Colon (tissue), 2 donors: Measurements from ENCODE around the gene ZC2HC1C.
"Not testable (repeated sequence)": the region's sequence is repeated elsewhere in the genome, so short reads cannot be mapped to it uniquely, and the experiment has no call there.

Source experiments
- FAIRE-seq: peaks from 2 replicates; lab custom pipeline; 2012; peaks lifted over from hg19 to GRCh38; lab: Jason Lieb, UNC
- donor health status: control.
- donor health status: control.

Gene ZC2HC1C

GRCh38 chr14:75095690-75096089 is 26.2 kb downstream of the ZC2HC1C start:
- no peak for FAIRE-seq

GRCh38 chr14:75096959-75097358 is 27.5 kb downstream of the ZC2HC1C start:
- FAIRE-seq, result no peak

- FAIRE-seq, result no peak
Observed at GRCh38 chr14:75098212-75098611, 28.8 kb downstream of the ZC2HC1C start.

- no peak for FAIRE-seq
Observed at GRCh38 chr14:75098682-75099081, 29.2 kb downstream of the ZC2HC1C start.

- FAIRE-seq, result no peak
Observed at GRCh38 chr14:75101491-75101890, 32.0 kb downstream of the ZC2HC1C start.

GRCh38 chr14:75107186-75107585 is 37.7 kb downstream of the ZC2HC1C start:
- no peak for FAIRE-seq

GRCh38 chr14:75109877-75110276 is 40.4 kb downstream of the ZC2HC1C start:
- FAIRE-seq, result no peak

- no peak for FAIRE-seq
Observed at GRCh38 chr14:75113932-75114539, 44.6 kb downstream of the ZC2HC1C start.

- no peak for FAIRE-seq
Observed at GRCh38 chr14:75119056-75119455, 49.6 kb downstream of the ZC2HC1C start.

- FAIRE-seq, result no peak
Observed at GRCh38 chr14:75120541-75121291, 51.3 kb downstream of the ZC2HC1C start.

- FAIRE-seq, result no peak
Observed at GRCh38 chr14:75121552-75121951, 52.1 kb downstream of the ZC2HC1C start.

- FAIRE-seq, result no peak
Observed at GRCh38 chr14:75123991-75124390, 54.5 kb downstream of the ZC2HC1C start.

- no peak for FAIRE-seq
Observed at GRCh38 chr14:75125617-75126016, 56.2 kb downstream of the ZC2HC1C start.

- no peak for FAIRE-seq
Observed at GRCh38 chr14:75126121-75126544, 56.7 kb downstream of the ZC2HC1C start.

GRCh38 chr14:75126679-75127473 is 57.4 kb downstream of the ZC2HC1C start, which contains the start of gene NEK9:
Gene NEK9 (minus strand): TSS chr14:75127048. CDS start chr14:75126921, 127 bp downstream.
- no peak for FAIRE-seq

GRCh38 chr14:75127474-75127820 is 58.0 kb downstream of the ZC2HC1C start:
- FAIRE-seq, result not testable (repeated sequence)

- FAIRE-seq, result no peak
Observed at GRCh38 chr14:75127903-75128595, 58.6 kb downstream of the ZC2HC1C start.

- no peak for FAIRE-seq
Observed at GRCh38 chr14:75128596-75128990, 59.2 kb downstream of the ZC2HC1C start.
